ENCODE results near the gene CASQ2. TPM values are rescaled to one million over a fixed set of nuclear protein-coding genes. Genes with fewer than 3 reads are reported as not detected.

The CASQ2 gene
- total and polyA plus RNA-seq, 3 donors from 2014 or later, result 0.74 to 8.6 (median 1.9) TPM

DNA sequence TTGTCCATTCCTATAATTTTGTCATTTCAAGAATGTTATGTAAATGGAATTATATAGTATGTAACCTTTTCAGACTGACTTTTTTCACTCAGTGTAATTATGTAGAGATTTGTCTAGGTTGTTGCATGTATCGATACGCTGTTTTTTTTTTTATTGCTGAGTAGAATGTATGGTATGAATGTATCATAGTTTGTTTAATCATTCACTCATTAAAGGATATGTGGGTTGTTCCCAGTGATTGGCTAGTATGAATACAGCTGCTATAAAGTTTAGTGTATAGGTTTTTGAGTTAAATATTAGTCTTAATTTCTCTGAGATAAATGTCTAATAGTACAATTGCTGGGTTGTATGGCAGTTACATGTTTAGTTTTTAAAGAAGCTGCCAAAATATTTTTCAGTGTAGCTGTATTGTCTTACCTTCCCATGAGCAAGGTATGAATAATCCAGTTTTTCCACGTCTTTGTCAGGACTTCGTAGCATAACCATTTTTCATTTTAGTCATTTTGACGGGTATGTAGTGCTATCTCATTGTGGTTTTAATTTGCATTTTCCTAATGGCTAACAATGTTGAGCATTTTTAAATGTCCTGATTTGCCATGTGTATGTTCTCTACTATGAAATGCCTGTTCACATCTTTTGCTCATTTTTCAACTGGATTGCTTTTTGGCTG is 22.4 kb downstream of the CASQ2 start:
- Histone ChIP-seq H3K4me3 (no peak overlapping the region), H3K36me3 (ENCODE audit: low read depth, missing control alignments) (no peaks in the 10 kb centered on the region), H3K27me3 (no peaks in the 10 kb centered on the region), H3K27ac (no peak overlapping the region), H3K4me1 (no peaks in the 10 kb centered on the region), H3K9me3 (no peaks in the 10 kb centered on the region)
- DNase-seq, result no peak
- TF ChIP-seq, protein P1, sequence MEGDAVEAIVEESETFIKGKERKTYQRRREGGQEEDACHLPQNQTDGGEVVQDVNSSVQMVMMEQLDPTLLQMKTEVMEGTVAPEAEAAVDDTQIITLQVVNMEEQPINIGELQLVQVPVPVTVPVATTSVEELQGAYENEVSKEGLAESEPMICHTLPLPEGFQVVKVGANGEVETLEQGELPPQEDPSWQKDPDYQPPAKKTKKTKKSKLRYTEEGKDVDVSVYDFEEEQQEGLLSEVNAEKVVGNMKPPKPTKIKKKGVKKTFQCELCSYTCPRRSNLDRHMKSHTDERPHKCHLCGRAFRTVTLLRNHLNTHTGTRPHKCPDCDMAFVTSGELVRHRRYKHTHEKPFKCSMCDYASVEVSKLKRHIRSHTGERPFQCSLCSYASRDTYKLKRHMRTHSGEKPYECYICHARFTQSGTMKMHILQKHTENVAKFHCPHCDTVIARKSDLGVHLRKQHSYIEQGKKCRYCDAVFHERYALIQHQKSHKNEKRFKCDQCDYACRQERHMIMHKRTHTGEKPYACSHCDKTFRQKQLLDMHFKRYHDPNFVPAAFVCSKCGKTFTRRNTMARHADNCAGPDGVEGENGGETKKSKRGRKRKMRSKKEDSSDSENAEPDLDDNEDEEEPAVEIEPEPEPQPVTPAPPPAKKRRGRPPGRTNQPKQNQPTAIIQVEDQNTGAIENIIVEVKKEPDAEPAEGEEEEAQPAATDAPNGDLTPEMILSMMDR (IDR thresholded peaks at IDR 0.05), result no peak
- TF ChIP-seq POLR2A (IDR thresholded peaks at IDR 0.05), result no peak
- intact Hi-C loops (cut with DNase I; ENCODE audit: low total_unique reads), result no loop called here
- whole genome bisulfite sequencing, 2 donors, result 81 to 82% methylated on average over 5 of the region's 5 CpGs

DNA sequence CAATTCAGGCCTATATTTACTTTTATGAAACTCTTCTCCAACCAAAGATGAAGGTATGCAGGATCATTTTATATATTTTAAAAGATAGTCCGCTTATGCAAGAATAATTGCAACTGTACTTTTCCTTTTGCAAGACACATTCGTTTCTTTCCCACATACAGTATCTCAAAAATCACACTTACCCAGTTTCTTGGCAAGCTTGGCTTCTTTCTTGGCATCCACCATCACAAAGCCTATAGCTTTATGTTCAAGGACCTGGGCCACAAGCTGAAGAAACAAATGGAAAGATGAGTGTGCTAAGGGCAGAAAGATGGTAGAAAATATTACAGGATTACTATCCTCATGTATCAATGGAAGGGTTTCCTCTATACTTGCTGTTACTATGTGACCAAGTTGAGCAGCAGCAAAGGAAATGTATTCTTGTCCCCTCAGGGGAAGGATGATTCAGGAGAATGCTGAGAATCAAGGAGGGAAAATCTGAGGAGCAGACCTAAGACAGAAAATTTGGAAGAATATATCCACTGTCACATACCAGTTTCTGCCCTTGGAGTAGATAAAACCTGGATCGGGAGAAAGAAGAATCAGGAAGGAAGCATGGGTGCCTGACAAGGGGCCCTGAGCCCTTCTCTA is 23.8 kb downstream of the CASQ2 start:
- intact Hi-C loops (cut with DNase I; ENCODE audit: low total_unique reads), result no loop called here
- H3K9me3 ChIP-seq, result no peaks in the 10 kb centered on the region
- H3K27me3 ChIP-seq, result no peaks in the 10 kb centered on the region
- no peak for DNase-seq
- WGBS, 2 donors, result 89 to 90% methylated on average over 3 of the region's 3 CpGs
- H3K36me3 ChIP-seq (ENCODE audit: low read depth, missing control alignments), result no peaks in the 10 kb centered on the region
- no peak overlapping the region for H3K27ac ChIP-seq
- H3K4me3 ChIP-seq, result no peak overlapping the region
- no peaks in the 10 kb centered on the region for H3K4me1 ChIP-seq
- TF ChIP-seq, protein P1 (IDR thresholded peaks at IDR 0.05), result no peak
- TF ChIP-seq POLR2A (IDR thresholded peaks at IDR 0.05), result no peak

DNA sequence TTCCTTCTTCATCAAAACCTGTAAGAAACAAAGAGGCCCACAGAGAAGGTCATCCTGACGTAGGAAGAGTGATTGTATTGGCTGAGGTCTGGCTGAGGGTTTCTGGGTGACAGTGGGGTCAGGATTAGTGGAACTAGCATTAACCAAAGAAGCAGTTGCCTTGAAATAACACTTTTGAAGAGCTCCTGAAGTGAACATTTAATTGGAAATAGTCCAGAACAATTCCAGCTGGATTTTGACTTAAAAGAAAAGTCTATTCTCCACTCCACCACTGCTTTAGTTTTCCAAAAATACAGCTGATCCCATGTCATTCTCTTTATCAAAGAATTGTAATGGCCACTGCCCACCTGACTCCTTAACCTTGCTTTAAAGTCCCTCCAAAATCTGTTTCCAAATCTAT is 27.7 kb downstream of the CASQ2 start:
- H3K4me3 ChIP-seq, result no peak overlapping the region
- no peaks in the 10 kb centered on the region for H3K27me3 ChIP-seq
- H3K27ac ChIP-seq, result no peak overlapping the region
- H3K9me3 ChIP-seq, result no peaks in the 10 kb centered on the region
- H3K36me3 ChIP-seq (ENCODE audit: low read depth, missing control alignments), result no peaks in the 10 kb centered on the region
- no peaks in the 10 kb centered on the region for H3K4me1 ChIP-seq
- WGBS, 2 donors, result 70 to 75% methylated on average over 1 of the region's 1 CpG
- TF ChIP-seq, protein P1 (IDR thresholded peaks at IDR 0.05), result no peak
- TF ChIP-seq POLR2A (IDR thresholded peaks at IDR 0.05), result no peak
- intact Hi-C loops (cut with DNase I; ENCODE audit: low total_unique reads), result no loop called here
- no peak for DNase-seq

DNA sequence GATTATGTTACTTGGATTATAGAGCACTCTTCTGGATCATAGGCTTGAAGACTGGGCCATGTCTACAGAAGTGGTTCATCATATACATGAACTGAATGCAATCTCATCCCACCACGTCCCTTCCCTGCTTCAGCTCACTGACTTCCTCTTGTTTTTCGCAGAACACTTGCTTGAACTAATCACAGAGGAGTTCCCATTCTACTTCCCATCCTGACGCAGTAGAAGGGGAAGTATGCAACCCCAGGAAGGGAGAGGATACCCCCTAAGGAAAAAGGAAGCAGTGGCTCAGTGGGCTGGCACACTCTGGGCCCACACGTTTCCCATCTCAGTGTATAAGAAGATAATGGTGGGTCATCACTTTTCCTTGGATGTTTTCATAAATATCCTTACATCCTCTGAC is 36.2 kb downstream of the CASQ2 start:
- no peak for DNase-seq
- H3K4me1 ChIP-seq, result peaks cover 5% of the 10 kb centered on the region
- 69% methylated on average over 4 of the region's 4 CpGs for WGBS, 2 donors
- H3K4me3 ChIP-seq, result no peak overlapping the region
- no peaks in the 10 kb centered on the region for H3K27me3 ChIP-seq
- H3K9me3 ChIP-seq, result no peaks in the 10 kb centered on the region
- TF ChIP-seq POLR2A (IDR thresholded peaks at IDR 0.05), result no peak
- TF ChIP-seq, protein P1 (IDR thresholded peaks at IDR 0.05), result no peak
- no peaks in the 10 kb centered on the region for H3K36me3 ChIP-seq (ENCODE audit: low read depth, missing control alignments)
- intact Hi-C loops (cut with DNase I; ENCODE audit: low total_unique reads), result no loop called here
- H3K27ac ChIP-seq, result no peak overlapping the region

DNA sequence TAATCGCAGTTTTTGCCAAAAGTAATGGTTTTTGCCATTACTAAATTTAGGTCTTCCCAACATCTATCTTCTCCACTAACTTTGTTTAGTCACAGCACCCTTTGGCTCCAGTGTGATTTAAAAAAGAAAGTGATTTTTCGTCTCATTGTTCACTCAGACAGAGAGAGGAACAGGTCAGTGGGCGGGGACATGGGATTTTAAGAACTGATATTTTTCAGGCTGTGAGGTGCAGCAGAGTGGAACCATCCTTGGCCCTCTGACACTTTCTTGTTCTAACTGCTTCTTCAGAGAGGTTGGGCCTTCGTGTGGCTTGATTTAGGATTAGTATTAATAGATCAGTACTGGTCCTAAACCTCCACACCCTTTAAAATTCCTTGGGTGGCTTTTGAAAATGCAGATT is 38.8 kb downstream of the CASQ2 start:
- 86 to 88% methylated on average over 4 of the region's 4 CpGs for WGBS, 2 donors
- Histone ChIP-seq H3K9me3 (no peaks in the 10 kb centered on the region), H3K4me3 (no peak overlapping the region), H3K4me1 (peaks cover 7% of the 10 kb centered on the region), H3K27me3 (no peaks in the 10 kb centered on the region), H3K36me3 (ENCODE audit: low read depth, missing control alignments) (no peaks in the 10 kb centered on the region), H3K27ac (no peak overlapping the region)
- intact Hi-C loops (cut with DNase I; ENCODE audit: low total_unique reads), result no loop called here
- no peak for TF ChIP-seq POLR2A (IDR thresholded peaks at IDR 0.05)
- TF ChIP-seq, protein P1 (IDR thresholded peaks at IDR 0.05), result no peak
- DNase-seq, result no peak

Measured in testis (tissue), 3 donors.